ENCODE results near the gene TMSB4X.
A peak's percentile ranks its signal among the peaks of the same experiment; 100 is the strongest.
"Not testable (repeated sequence)": the region's sequence is repeated elsewhere in the genome, so short reads cannot be mapped to it uniquely, and the experiment has no call there.

Gene TMSB4X

DNA sequence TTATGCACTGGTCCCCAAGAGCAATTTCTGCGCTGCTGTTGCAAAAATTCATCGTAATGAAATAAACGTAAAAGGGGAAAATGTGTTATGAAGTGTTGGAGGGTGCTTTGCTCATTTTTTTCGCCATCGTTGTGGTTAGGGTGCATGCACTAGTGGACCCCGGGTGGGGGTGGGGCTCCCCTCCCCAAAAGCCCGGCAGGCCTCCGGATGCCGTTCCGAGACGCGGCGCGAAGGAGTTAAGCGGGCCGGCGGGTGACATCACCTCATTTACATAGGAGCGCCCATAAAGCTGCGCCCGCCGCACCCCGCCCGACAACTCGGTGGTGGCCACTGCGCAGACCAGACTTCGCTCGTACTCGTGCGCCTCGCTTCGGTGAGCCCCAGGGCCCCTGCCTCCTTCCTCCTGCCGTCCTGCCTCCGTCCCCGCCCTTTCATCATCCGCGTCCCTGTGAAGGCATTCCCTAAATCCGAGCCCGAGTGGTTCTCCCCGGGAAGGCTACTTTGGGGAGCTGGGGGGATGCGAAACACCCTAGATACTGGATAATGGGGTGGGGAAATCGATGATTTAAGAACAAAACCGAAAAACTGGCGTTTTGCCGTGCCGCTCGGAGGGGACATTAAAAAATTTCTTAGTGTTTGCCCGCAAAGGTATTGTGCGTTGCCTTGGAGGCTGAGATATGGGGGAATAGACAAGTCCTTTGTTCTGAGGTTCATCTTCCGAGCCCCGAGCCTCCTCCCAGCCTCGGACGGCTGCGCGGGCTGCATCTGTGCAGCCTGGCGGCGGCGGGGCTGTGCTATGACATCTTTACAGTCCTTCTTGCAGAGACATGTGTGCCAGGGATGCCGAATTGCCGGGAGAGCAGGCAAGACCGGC is at the start of gene TMSB4X:
TMSB4X (plus strand) TSS at position 315 of the 874 bp plus-strand sequence.
- ATAC-seq (replicated peaks; ENCODE audit: extremely low read depth, poor library complexity, severe bottlenecking) (peak; percentile 30), DNase-seq (ENCODE audit: low spot score in 2 of 2) (peak; percentile 74 to 76)
- Mint-ChIP-seq H3K4me3 (peak within 1 kb of the TSS; percentile 92), H3K4me1 (peaks cover 50% of the 10 kb centered on the region), H3K27ac (ENCODE audit: low read depth) (peak within 1 kb of the TSS; percentile 99), H3K27me3 (no peaks in the 10 kb centered on the region), H3K9me3 (no peaks in the 10 kb centered on the region), H3K36me3 (ENCODE audit: insufficient read depth) (peaks cover 59% of the 10 kb centered on the region)

DNA sequence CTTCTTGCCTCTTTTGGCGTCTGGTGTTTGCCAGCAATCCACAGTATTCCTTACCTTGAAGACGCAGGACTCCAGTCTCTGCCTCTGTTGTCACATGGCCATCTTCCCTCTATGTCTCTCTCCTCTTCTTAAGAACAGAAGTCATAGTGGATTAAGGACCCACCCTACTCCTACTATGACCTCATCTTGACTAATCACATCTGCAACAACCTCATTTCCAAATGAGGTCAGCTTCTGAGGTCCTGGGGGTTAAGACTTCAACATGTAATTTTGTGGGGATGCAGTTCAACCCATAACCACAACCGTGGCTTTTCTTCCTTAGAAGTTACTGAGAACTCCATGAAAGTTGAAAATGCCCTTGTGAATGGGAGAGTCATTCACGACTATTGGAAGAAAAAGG is 45.2 kb upstream of the TMSB4X start:
- Mint-ChIP-seq H3K4me3 (no peak overlapping the region), H3K27ac (ENCODE audit: low read depth) (no peak overlapping the region), H3K4me1 (no peaks in the 10 kb centered on the region), H3K36me3 (ENCODE audit: insufficient read depth) (no peaks in the 10 kb centered on the region), H3K27me3 (peaks cover 3% of the 10 kb centered on the region), H3K9me3 (no peaks in the 10 kb centered on the region)
- no peak for DNase-seq (ENCODE audit: low spot score in 2 of 2)
- no peak for ATAC-seq (replicated peaks; ENCODE audit: extremely low read depth, poor library complexity, severe bottlenecking)

DNA sequence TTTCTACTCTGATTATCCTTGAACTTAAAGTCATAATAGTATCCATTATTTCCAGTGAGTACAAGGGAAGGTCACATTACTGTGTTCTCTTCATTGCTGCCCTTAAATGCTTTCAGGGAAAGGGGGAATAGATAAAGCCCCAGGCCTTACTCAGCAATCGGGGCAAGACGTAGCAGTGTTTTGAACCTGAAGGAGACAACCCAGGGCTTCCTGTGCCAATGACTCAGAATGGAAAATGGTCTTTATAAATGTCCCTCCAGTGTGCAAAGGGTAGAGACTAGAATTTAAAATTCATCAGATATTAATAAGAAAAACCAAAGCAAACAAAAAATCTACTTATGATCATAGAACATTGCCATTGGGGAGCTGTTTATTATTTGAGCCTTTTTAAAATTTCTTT is 44.8 kb upstream of the TMSB4X start:
- Mint-ChIP-seq H3K36me3 (ENCODE audit: insufficient read depth) (no peaks in the 10 kb centered on the region), H3K4me1 (no peaks in the 10 kb centered on the region), H3K9me3 (no peaks in the 10 kb centered on the region), H3K27ac (ENCODE audit: low read depth) (no peak overlapping the region), H3K4me3 (no peak overlapping the region), H3K27me3 (no peaks in the 10 kb centered on the region)
- ATAC-seq (replicated peaks; ENCODE audit: extremely low read depth, poor library complexity, severe bottlenecking) (no peak), DNase-seq (ENCODE audit: low spot score in 2 of 2) (no peak)

- no peaks in the 10 kb centered on the region for H3K9me3 Mint-ChIP-seq
- H3K4me1 Mint-ChIP-seq, result no peaks in the 10 kb centered on the region
- H3K27ac Mint-ChIP-seq (ENCODE audit: low read depth), result no peak overlapping the region
- no peak overlapping the region for H3K4me3 Mint-ChIP-seq
- ATAC-seq (replicated peaks; ENCODE audit: extremely low read depth, poor library complexity, severe bottlenecking), result no peak
- H3K36me3 Mint-ChIP-seq (ENCODE audit: insufficient read depth), result no peaks in the 10 kb centered on the region
- H3K27me3 Mint-ChIP-seq, result no peaks in the 10 kb centered on the region
- no peak for DNase-seq (ENCODE audit: low spot score in 2 of 2)
These were observed 42.7 kb upstream of the TMSB4X start for GRCh38 chrX:12932244-12932643.

GRCh38 chrX:12934850-12935249 is 40.1 kb upstream of the TMSB4X start:
- ATAC-seq (replicated peaks; ENCODE audit: extremely low read depth, poor library complexity, severe bottlenecking) (no peak), DNase-seq (ENCODE audit: low spot score in 2 of 2) (no peak)
- Mint-ChIP-seq H3K4me1 (no peaks in the 10 kb centered on the region), H3K36me3 (ENCODE audit: insufficient read depth) (no peaks in the 10 kb centered on the region), H3K27ac (ENCODE audit: low read depth) (no peak overlapping the region), H3K4me3 (no peak overlapping the region), H3K9me3 (no peaks in the 10 kb centered on the region), H3K27me3 (no peaks in the 10 kb centered on the region)

- ATAC-seq (replicated peaks; ENCODE audit: extremely low read depth, poor library complexity, severe bottlenecking), result no peak
- no peaks in the 10 kb centered on the region for H3K9me3 Mint-ChIP-seq
- no peak overlapping the region for H3K27ac Mint-ChIP-seq (ENCODE audit: low read depth)
- no peak for DNase-seq (ENCODE audit: low spot score in 2 of 2)
- H3K4me3 Mint-ChIP-seq, result no peak overlapping the region
- H3K4me1 Mint-ChIP-seq, result no peaks in the 10 kb centered on the region
- no peaks in the 10 kb centered on the region for H3K36me3 Mint-ChIP-seq (ENCODE audit: insufficient read depth)
- no peaks in the 10 kb centered on the region for H3K27me3 Mint-ChIP-seq
These were observed 38.0 kb upstream of the TMSB4X start for GRCh38 chrX:12936947-12937346.

DNA sequence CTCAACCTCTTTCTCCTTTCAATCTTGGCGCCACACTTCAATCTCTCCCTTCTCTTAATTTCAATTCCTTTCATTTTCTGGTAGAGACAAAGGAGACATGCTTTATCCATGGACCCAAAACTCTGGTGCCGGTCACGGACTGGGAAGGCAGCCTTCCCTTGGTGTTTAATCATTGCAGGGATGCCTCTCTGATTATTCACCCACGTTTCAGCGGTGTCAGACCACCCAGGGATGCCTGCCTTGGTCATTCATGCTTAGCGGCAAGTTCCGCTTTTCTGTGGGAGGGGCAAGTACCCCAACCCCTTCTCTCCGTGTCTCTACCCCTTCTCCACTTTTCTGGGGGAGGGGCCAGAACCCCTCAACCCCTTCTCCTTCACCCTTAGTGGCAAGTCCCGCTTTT is 34.4 kb upstream of the TMSB4X start:
- not testable (repeated sequence) for DNase-seq (ENCODE audit: low spot score in 2 of 2); H3K4me3 Mint-ChIP-seq; ATAC-seq (replicated peaks; ENCODE audit: extremely low read depth, poor library complexity, severe bottlenecking); H3K36me3 Mint-ChIP-seq (ENCODE audit: insufficient read depth); H3K27me3 Mint-ChIP-seq; H3K27ac Mint-ChIP-seq (ENCODE audit: low read depth); H3K9me3 Mint-ChIP-seq; H3K4me1 Mint-ChIP-seq

- DNase-seq (ENCODE audit: low spot score in 2 of 2); H3K36me3 Mint-ChIP-seq (ENCODE audit: insufficient read depth); ATAC-seq (replicated peaks; ENCODE audit: extremely low read depth, poor library complexity, severe bottlenecking); H3K4me1 Mint-ChIP-seq; H3K27ac Mint-ChIP-seq (ENCODE audit: low read depth); H3K27me3 Mint-ChIP-seq; H3K9me3 Mint-ChIP-seq; H3K4me3 Mint-ChIP-seq: not testable (repeated sequence)
These were observed 31.3 kb upstream of the TMSB4X start for GRCh38 chrX:12943592-12943991.

DNA sequence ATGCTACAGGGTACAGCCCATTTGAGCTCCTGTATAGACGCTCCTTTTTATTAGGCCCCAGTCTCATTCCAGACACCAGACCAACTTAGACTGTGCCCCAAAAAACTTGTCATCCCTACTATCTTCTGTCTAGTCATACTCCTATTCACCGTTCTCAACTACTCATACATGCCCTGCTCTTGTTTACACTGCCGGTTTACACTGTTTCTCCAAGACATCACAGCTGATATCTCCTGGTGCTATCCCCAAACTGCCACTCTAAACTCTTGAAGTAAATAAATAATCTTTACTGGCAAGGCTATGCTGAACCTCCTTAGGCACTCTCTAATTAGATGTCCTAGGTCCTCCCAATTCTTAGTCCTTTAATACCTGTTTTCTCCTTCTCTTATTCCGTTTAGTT is 30.5 kb upstream of the TMSB4X start:
- not testable (repeated sequence) for ATAC-seq (replicated peaks; ENCODE audit: extremely low read depth, poor library complexity, severe bottlenecking); H3K27me3 Mint-ChIP-seq; H3K9me3 Mint-ChIP-seq; DNase-seq (ENCODE audit: low spot score in 2 of 2); H3K4me3 Mint-ChIP-seq; H3K36me3 Mint-ChIP-seq (ENCODE audit: insufficient read depth)
- peaks cover 11% of the 10 kb centered on the region for H3K4me1 Mint-ChIP-seq
- peak overlapping the region; percentile 55 for H3K27ac Mint-ChIP-seq (ENCODE audit: low read depth)

DNA sequence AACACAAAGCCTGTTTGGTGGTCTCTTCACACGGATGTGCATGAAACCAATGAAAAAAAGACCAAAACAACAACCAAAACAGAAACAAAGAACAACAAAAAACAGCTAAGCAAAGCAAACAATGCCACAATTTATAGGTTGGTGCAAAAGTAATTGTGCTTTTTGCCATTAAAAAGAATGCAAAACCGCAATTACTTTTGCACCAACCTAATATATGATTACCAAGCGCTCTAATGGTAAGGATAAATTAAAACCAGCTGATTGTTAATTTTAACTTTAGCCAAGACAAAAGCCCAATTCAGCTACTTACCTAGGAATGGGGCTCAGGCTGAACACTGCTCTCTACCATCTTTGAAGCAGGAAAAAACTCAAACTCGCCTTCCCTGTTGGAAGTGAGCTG is 29.4 kb upstream of the TMSB4X start:
- Mint-ChIP-seq H3K9me3 (no peaks in the 10 kb centered on the region), H3K27me3 (no peaks in the 10 kb centered on the region), H3K36me3 (ENCODE audit: insufficient read depth) (peaks cover 10% of the 10 kb centered on the region), H3K4me3 (no peak overlapping the region), H3K27ac (ENCODE audit: low read depth) (no peak overlapping the region), H3K4me1 (peaks cover 20% of the 10 kb centered on the region)
- DNase-seq (ENCODE audit: low spot score in 2 of 2) (no peak), ATAC-seq (replicated peaks; ENCODE audit: extremely low read depth, poor library complexity, severe bottlenecking) (no peak)

GRCh38 chrX:12946406-12946805 is 28.5 kb upstream of the TMSB4X start:
- H3K27me3 Mint-ChIP-seq, result no peaks in the 10 kb centered on the region
- no peak overlapping the region for H3K4me3 Mint-ChIP-seq
- no peaks in the 10 kb centered on the region for H3K9me3 Mint-ChIP-seq
- ATAC-seq (replicated peaks; ENCODE audit: extremely low read depth, poor library complexity, severe bottlenecking) (no peak), DNase-seq (ENCODE audit: low spot score in 2 of 2) (no peak)
- no peak overlapping the region for H3K27ac Mint-ChIP-seq (ENCODE audit: low read depth)
- peaks cover 12% of the 10 kb centered on the region for H3K36me3 Mint-ChIP-seq (ENCODE audit: insufficient read depth)
- peaks cover 28% of the 10 kb centered on the region for H3K4me1 Mint-ChIP-seq

GRCh38 chrX:12946838-12947544 is 27.9 kb upstream of the TMSB4X start:
- peak overlapping the region; percentile 13 for H3K4me3 Mint-ChIP-seq
- peaks cover 12% of the 10 kb centered on the region for H3K36me3 Mint-ChIP-seq (ENCODE audit: insufficient read depth)
- H3K4me1 Mint-ChIP-seq, result peaks cover 28% of the 10 kb centered on the region
- H3K27me3 Mint-ChIP-seq, result no peaks in the 10 kb centered on the region
- no peak for ATAC-seq (replicated peaks; ENCODE audit: extremely low read depth, poor library complexity, severe bottlenecking)
- peak overlapping the region; percentile 10 for H3K27ac Mint-ChIP-seq (ENCODE audit: low read depth)
- no peaks in the 10 kb centered on the region for H3K9me3 Mint-ChIP-seq
- DNase-seq (ENCODE audit: low spot score in 2 of 2), result peak; percentile 65 to 67
